ENCODE results near the gene TTLL3. TPM values are rescaled to one million over a fixed set of nuclear protein-coding genes. Genes with fewer than 3 reads are reported as not detected.

TTLL3 gene
- total RNA-seq: 100 to 1,000 TPM in 2 of 6 donors, 10 to 100 TPM in 4; 33.0 to 544 (median 64.4) TPM

- no peaks in the 10 kb centered on the region for H3K9me3 ChIP-seq
- H3K4me1 ChIP-seq: peaks cover 12 to 24% (median 19%) of the 10 kb centered on the region in 4 donors
- TF ChIP-seq POLR2A (IDR thresholded peaks at IDR 0.05) (peak in 3 of 4 donors; percentile 52 to 81 (median 73)), EP300 (IDR thresholded peaks at IDR 0.05) (no peak), POLR2AphosphoS5 (IDR thresholded peaks at IDR 0.05) (peak; percentile 50 to 51), CTCF (IDR thresholded peaks at IDR 0.05) (peak in 2 of 6 experiments; percentile 20 to 28)
- H3K27me3 ChIP-seq: no peaks in the 10 kb centered on the region
- peak; percentile 85 to 91 for ATAC-seq (ENCODE audit: low FRiP score in 2 of 2)
- peaks cover 18 to 43% (median 25%) of the 10 kb centered on the region in 4 donors for H3K36me3 ChIP-seq
- H3K27ac ChIP-seq: peak within 1 kb of the TSS; percentile 92 to 95 (median 94)
- peak within 1 kb of the TSS; percentile 55 to 76 (median 70) for H3K4me3 ChIP-seq
- peak; percentile 79 to 95 for DNase-seq
- 2 to 6% methylated on average over 3 to 23 of the region's 76 CpGs for WGBS, 2 donors
Measured at GRCh38 chr3:9809615-9810432, at the start of gene TTLL3. Gene TTLL3, plus strand, starts transcription at chr3:9810262. Its CDS starts 400 bp downstream, at chr3:9810662.

GRCh38 chr3:9760779-9761505 lies 49.1 kb upstream of the TTLL3 start:
- Histone ChIP-seq H3K4me1 (no peaks in the 10 kb centered on the region), H3K27ac (no peak overlapping the region), H3K36me3 (peaks cover 0 to 76% (median 57%) of the 10 kb centered on the region in 4 donors), H3K4me3 (no peak overlapping the region), H3K27me3 (no peaks in the 10 kb centered on the region), H3K9me3 (no peaks in the 10 kb centered on the region)
- no peak for DNase-seq
- no peak for ATAC-seq (ENCODE audit: low FRiP score in 2 of 2)
- TF ChIP-seq CTCF (IDR thresholded peaks at IDR 0.05) (no peak), POLR2AphosphoS5 (IDR thresholded peaks at IDR 0.05) (no peak), EP300 (IDR thresholded peaks at IDR 0.05) (no peak), POLR2A (IDR thresholded peaks at IDR 0.05) (no peak)
- 98% methylated on average over 10 of the region's 10 CpGs for WGBS, 2 donors

GRCh38 chr3:9761919-9762318 lies 48.1 kb upstream of the TTLL3 start:
- Histone ChIP-seq H3K36me3 (peaks cover 0 to 71% (median 48%) of the 10 kb centered on the region in 4 donors), H3K9me3 (no peaks in the 10 kb centered on the region), H3K4me3 (no peak overlapping the region), H3K27ac (no peak overlapping the region), H3K27me3 (no peaks in the 10 kb centered on the region), H3K4me1 (peaks cover 1 to 5% (median 3%) of the 10 kb centered on the region in 4 donors)
- ATAC-seq (ENCODE audit: low FRiP score in 2 of 2) (no peak), DNase-seq (no peak)
- TF ChIP-seq POLR2A (IDR thresholded peaks at IDR 0.05): no peak
- 97% methylated on average over 5 of the region's 5 CpGs for WGBS, 2 donors

GRCh38 chr3:9762871-9763270 lies 47.2 kb upstream of the TTLL3 start:
- no peaks in the 10 kb centered on the region for H3K27me3 ChIP-seq
- DNase-seq (no peak), ATAC-seq (ENCODE audit: low FRiP score in 2 of 2) (no peak)
- H3K4me3 ChIP-seq: no peak overlapping the region
- no peaks in the 10 kb centered on the region for H3K9me3 ChIP-seq
- peaks cover 0 to 61% (median 40%) of the 10 kb centered on the region in 4 donors for H3K36me3 ChIP-seq
- WGBS, 2 donors: 96% methylated on average over 8 of the region's 8 CpGs
- TF ChIP-seq CTCF (IDR thresholded peaks at IDR 0.05) (no peak), EP300 (IDR thresholded peaks at IDR 0.05) (no peak), POLR2AphosphoS5 (IDR thresholded peaks at IDR 0.05) (no peak), POLR2A (IDR thresholded peaks at IDR 0.05) (no peak)
- no peak overlapping the region for H3K27ac ChIP-seq
- peaks cover 9 to 14% (median 11%) of the 10 kb centered on the region in 4 donors for H3K4me1 ChIP-seq

GRCh38 chr3:9765865-9766264 lies 44.2 kb upstream of the TTLL3 start:
- no peak for DNase-seq
- Histone ChIP-seq H3K4me3 (no peak overlapping the region), H3K27me3 (no peaks in the 10 kb centered on the region), H3K27ac (no peak overlapping the region), H3K9me3 (no peaks in the 10 kb centered on the region), H3K4me1 (peaks cover 33 to 41% (median 38%) of the 10 kb centered on the region in 4 donors), H3K36me3 (peaks cover 0 to 33% (median 12%) of the 10 kb centered on the region in 4 donors)
- no peak for ATAC-seq (ENCODE audit: low FRiP score in 2 of 2)
- TF ChIP-seq CTCF (IDR thresholded peaks at IDR 0.05) (no peak), POLR2AphosphoS5 (IDR thresholded peaks at IDR 0.05) (no peak), EP300 (IDR thresholded peaks at IDR 0.05) (no peak), POLR2A (IDR thresholded peaks at IDR 0.05) (no peak)
- WGBS, 2 donors: 85% methylated on average over 4 of the region's 4 CpGs

Data from upper lobe of left lung (tissue), 6 donors.